Measurements from ENCODE around the gene RUNDC1.
A peak's percentile ranks its signal among the peaks of the same experiment; 100 is the strongest.
"Not testable (repeated sequence)": the region's sequence is repeated elsewhere in the genome, so short reads cannot be mapped to it uniquely, and the experiment has no call there.

RUNDC1 gene

GRCh38 chr17:42980274-42980765 lies at the start of gene RUNDC1:
Gene RUNDC1, plus strand, starts transcription at chr17:42980565. Its CDS starts 12 bp downstream, at chr17:42980577.
- DNase-seq: peak; percentile 93

GRCh38 chr17:42937712-42938596 lies 42.4 kb upstream of the RUNDC1 start:
- peak; percentile 40 for DNase-seq

GRCh38 chr17:42944211-42944610 lies 36.2 kb upstream of the RUNDC1 start:
- no peak for DNase-seq

- DNase-seq: no peak
Measured at GRCh38 chr17:42946812-42947211, 33.6 kb upstream of the RUNDC1 start.

GRCh38 chr17:42950044-42950783 lies 30.2 kb upstream of the RUNDC1 start:
- no peak for DNase-seq

- no peak for DNase-seq
Measured at GRCh38 chr17:42953669-42954068, 26.7 kb upstream of the RUNDC1 start.

- DNase-seq: peak; percentile 94
Measured at GRCh38 chr17:42964161-42964932, 16.0 kb upstream of the RUNDC1 start, which contains the start of gene AARSD1. Gene AARSD1, minus strand, starts transcription at chr17:42964454. Its CDS starts 14 bp downstream, at chr17:42964440.

GRCh38 chr17:42967925-42968324 lies 12.4 kb upstream of the RUNDC1 start:
- DNase-seq: no peak

- no peak for DNase-seq
Measured at GRCh38 chr17:42969001-42969581, 11.3 kb upstream of the RUNDC1 start.

- DNase-seq: no peak
Measured at GRCh38 chr17:42971589-42971988, 8.8 kb upstream of the RUNDC1 start.

- DNase-seq: not testable (repeated sequence)
Measured at GRCh38 chr17:42973323-42973722, 7.0 kb upstream of the RUNDC1 start.

GRCh38 chr17:42975265-42975664 lies 5.1 kb upstream of the RUNDC1 start:
- no peak for DNase-seq

- DNase-seq: not testable (repeated sequence)
Measured at GRCh38 chr17:42975701-42976100, 4.7 kb upstream of the RUNDC1 start.

- peak; percentile 52 for DNase-seq
Measured at GRCh38 chr17:42979511-42980273, 673 bp upstream of the RUNDC1 start, which contains the start of gene PTGES3L. Gene PTGES3L, minus strand, starts transcription at chr17:42980080. Its CDS starts 27 bp downstream, at chr17:42980053.

- DNase-seq: peak; percentile 83
Measured at GRCh38 chr17:42980766-42981397, 517 bp downstream of the RUNDC1 start.

GRCh38 chr17:42982266-42982665 lies 1.9 kb downstream of the RUNDC1 start:
- DNase-seq: no peak

GRCh38 chr17:42985225-42985624 lies 4.9 kb downstream of the RUNDC1 start:
- DNase-seq: no peak

GRCh38 chr17:42989141-42989540 lies 8.8 kb downstream of the RUNDC1 start:
- no peak for DNase-seq

GRCh38 chr17:42989726-42990652 lies 9.6 kb downstream of the RUNDC1 start:
- DNase-seq: no peak

- DNase-seq: no peak
Measured at GRCh38 chr17:42991471-42991870, 11.1 kb downstream of the RUNDC1 start.

All from activated CD4-positive, alpha-beta T cell treated with anti-CD3 and anti-CD28 coated beads for 48 hours (primary cell).